ENCODE results near the gene SLAMF6.

- TF ChIP-seq CTCF (optimal IDR thresholded peaks at IDR 0.05 in 1 of 3, IDR thresholded peaks at IDR 0.05 in 1 of 3, conservative IDR thresholded peaks at IDR 0.05 in 1 of 3; ENCODE audit: extremely low read depth in 1 of 3, insufficient read depth in 2 of 3, low read length in 3 of 3) = no peak
- no peak for TF ChIP-seq EZH2 (IDR thresholded peaks at IDR 0.05; ENCODE audit: low read length)
Observed at GRCh38 chr1:160569806-160570205, 46.8 kb upstream of the SLAMF6 start.

All from keratinocyte (primary cell).